ENCODE results near the gene NAA38. TPM values are rescaled to one million over a fixed set of nuclear protein-coding genes. Genes with fewer than 3 reads are reported as not detected.
A peak's percentile ranks its signal among the peaks of the same experiment; 100 is the strongest.

Gene NAA38
- total and polyA plus RNA-seq, 5 donors from 2014 or later = 23.6 to 192 (median 130) TPM

- peak overlapping the region in 2 of 4 donors; percentile 77 to 84 for H3K4me3 Mint-ChIP-seq
- H3K36me3 Mint-ChIP-seq = peaks cover 7% of the 10 kb centered on the region
- H3K4me1 Mint-ChIP-seq = peaks cover 0 to 8% (median 7%) of the 10 kb centered on the region in 4 donors
- ATAC-seq (ENCODE audit: low read depth in 2 of 2) = no peak
- peak overlapping the region; percentile 82 for H3K27ac ChIP-seq (ENCODE audit: insufficient read depth, low read length, poor library complexity, severe bottlenecking)
- peaks cover 12% of the 10 kb centered on the region for H3K36me3 ChIP-seq (ENCODE audit: control insufficient read depth, insufficient read depth, low read length)
- peaks cover 81% of the 10 kb centered on the region for H3K4me1 ChIP-seq (ENCODE audit: control insufficient read depth, insufficient read depth, low read length, poor library complexity, severe bottlenecking)
- H3K9me3 Mint-ChIP-seq = no peaks in the 10 kb centered on the region
- H3K27me3 ChIP-seq (ENCODE audit: control insufficient read depth, insufficient read depth, low read length) = no peaks in the 10 kb centered on the region
- no peaks in the 10 kb centered on the region for H3K9me3 ChIP-seq (ENCODE audit: control insufficient read depth in 2 of 2, low read length in 2 of 2)
- H3K27me3 Mint-ChIP-seq = peaks cover 7% of the 10 kb centered on the region
- peak; percentile 24 to 36 (median 28) for DNase-seq
- H3K4me3 ChIP-seq (ENCODE audit: low read depth, low read length) = no peak overlapping the region
- H3K27ac Mint-ChIP-seq = peak overlapping the region in 1 of 3 donors; percentile 58
These were observed 27.4 kb upstream of the NAA38 start for GRCh38 chr17:7884581-7885366.

- Histone ChIP-seq H3K9me3 (ENCODE audit: control insufficient read depth in 2 of 2, low read length in 2 of 2) (no peaks in the 10 kb centered on the region), H3K36me3 (ENCODE audit: control insufficient read depth, insufficient read depth, low read length) (peaks cover 14% of the 10 kb centered on the region), H3K4me3 (ENCODE audit: low read depth, low read length) (peak overlapping the region; percentile 64), H3K4me1 (ENCODE audit: control insufficient read depth, insufficient read depth, low read length, poor library complexity, severe bottlenecking) (peaks cover 72% of the 10 kb centered on the region), H3K27me3 (ENCODE audit: control insufficient read depth, insufficient read depth, low read length) (no peaks in the 10 kb centered on the region), H3K27ac (ENCODE audit: insufficient read depth, low read length, poor library complexity, severe bottlenecking) (peak overlapping the region; percentile 67)
- peak overlapping the region in 1 of 4 donors; percentile 89 for H3K4me3 Mint-ChIP-seq
- H3K36me3 Mint-ChIP-seq = peaks cover 7% of the 10 kb centered on the region
- H3K27ac Mint-ChIP-seq = peak overlapping the region in 2 of 3 donors; percentile 72 to 86
- no peaks in the 10 kb centered on the region for H3K9me3 Mint-ChIP-seq
- ATAC-seq (ENCODE audit: low read depth in 2 of 2) (no peak), DNase-seq (peak; percentile 41 to 57 (median 46))
- peaks cover 7% of the 10 kb centered on the region for H3K27me3 Mint-ChIP-seq
- peaks cover 0 to 8% (median 7%) of the 10 kb centered on the region in 4 donors for H3K4me1 Mint-ChIP-seq
These were observed 26.5 kb upstream of the NAA38 start for GRCh38 chr17:7883781-7884386.

GRCh38 chr17:7882629-7883028 is 25.3 kb upstream of the NAA38 start:
- Mint-ChIP-seq H3K36me3 (peaks cover 7% of the 10 kb centered on the region), H3K4me1 (peaks cover 0 to 8% (median 7%) of the 10 kb centered on the region in 4 donors), H3K27me3 (peaks cover 7% of the 10 kb centered on the region), H3K9me3 (no peaks in the 10 kb centered on the region), H3K4me3 (no peak overlapping the region), H3K27ac (no peak overlapping the region)
- Histone ChIP-seq H3K27ac (ENCODE audit: insufficient read depth, low read length, poor library complexity, severe bottlenecking) (peak overlapping the region; percentile 67), H3K9me3 (ENCODE audit: control insufficient read depth in 2 of 2, low read length in 2 of 2) (no peaks in the 10 kb centered on the region), H3K27me3 (ENCODE audit: control insufficient read depth, insufficient read depth, low read length) (no peaks in the 10 kb centered on the region), H3K4me3 (ENCODE audit: low read depth, low read length) (peak overlapping the region; percentile 64), H3K36me3 (ENCODE audit: control insufficient read depth, insufficient read depth, low read length) (peaks cover 14% of the 10 kb centered on the region), H3K4me1 (ENCODE audit: control insufficient read depth, insufficient read depth, low read length, poor library complexity, severe bottlenecking) (peaks cover 59% of the 10 kb centered on the region)
- ATAC-seq (ENCODE audit: low read depth in 2 of 2) = no peak
- no peak for DNase-seq

- Histone ChIP-seq H3K9me3 (ENCODE audit: control insufficient read depth in 2 of 2, low read length in 2 of 2) (no peaks in the 10 kb centered on the region), H3K4me3 (ENCODE audit: low read depth, low read length) (peak overlapping the region; percentile 64), H3K36me3 (ENCODE audit: control insufficient read depth, insufficient read depth, low read length) (peaks cover 14% of the 10 kb centered on the region), H3K4me1 (ENCODE audit: control insufficient read depth, insufficient read depth, low read length, poor library complexity, severe bottlenecking) (peaks cover 57% of the 10 kb centered on the region), H3K27me3 (ENCODE audit: control insufficient read depth, insufficient read depth, low read length) (no peaks in the 10 kb centered on the region), H3K27ac (ENCODE audit: insufficient read depth, low read length, poor library complexity, severe bottlenecking) (peak overlapping the region; percentile 67)
- peaks cover 0 to 11% (median 7%) of the 10 kb centered on the region in 4 donors for H3K4me1 Mint-ChIP-seq
- H3K27ac Mint-ChIP-seq = no peak overlapping the region
- no peak overlapping the region for H3K4me3 Mint-ChIP-seq
- DNase-seq = no peak
- H3K9me3 Mint-ChIP-seq = no peaks in the 10 kb centered on the region
- H3K36me3 Mint-ChIP-seq = peaks cover 7% of the 10 kb centered on the region
- ATAC-seq (ENCODE audit: low read depth in 2 of 2) = no peak
- H3K27me3 Mint-ChIP-seq = peaks cover 7% of the 10 kb centered on the region
These were observed 24.7 kb upstream of the NAA38 start for GRCh38 chr17:7882068-7882467.

GRCh38 chr17:7881276-7882054 is 24.1 kb upstream of the NAA38 start:
- ATAC-seq (ENCODE audit: low read depth in 2 of 2) = no peak
- Mint-ChIP-seq H3K9me3 (no peaks in the 10 kb centered on the region), H3K4me3 (no peak overlapping the region), H3K36me3 (peaks cover 4% of the 10 kb centered on the region), H3K27ac (no peak overlapping the region), H3K27me3 (peaks cover 6% of the 10 kb centered on the region), H3K4me1 (peaks cover 4 to 11% (median 8%) of the 10 kb centered on the region in 4 donors)
- Histone ChIP-seq H3K27ac (ENCODE audit: insufficient read depth, low read length, poor library complexity, severe bottlenecking) (peak overlapping the region; percentile 67), H3K27me3 (ENCODE audit: control insufficient read depth, insufficient read depth, low read length) (no peaks in the 10 kb centered on the region), H3K36me3 (ENCODE audit: control insufficient read depth, insufficient read depth, low read length) (peaks cover 14% of the 10 kb centered on the region), H3K4me1 (ENCODE audit: control insufficient read depth, insufficient read depth, low read length, poor library complexity, severe bottlenecking) (peaks cover 51% of the 10 kb centered on the region), H3K9me3 (ENCODE audit: control insufficient read depth in 2 of 2, low read length in 2 of 2) (no peaks in the 10 kb centered on the region), H3K4me3 (ENCODE audit: low read depth, low read length) (peak overlapping the region; percentile 64)
- DNase-seq = no peak

GRCh38 chr17:7880076-7880868 is 22.9 kb upstream of the NAA38 start:
- Mint-ChIP-seq H3K9me3 (no peaks in the 10 kb centered on the region), H3K4me1 (peaks cover 11 to 13% (median 12%) of the 10 kb centered on the region in 4 donors), H3K27me3 (no peaks in the 10 kb centered on the region), H3K27ac (no peak overlapping the region), H3K4me3 (no peak overlapping the region), H3K36me3 (peaks cover 4% of the 10 kb centered on the region)
- Histone ChIP-seq H3K27ac (ENCODE audit: insufficient read depth, low read length, poor library complexity, severe bottlenecking) (peak overlapping the region; percentile 24), H3K4me3 (ENCODE audit: low read depth, low read length) (peak overlapping the region; percentile 44), H3K4me1 (ENCODE audit: control insufficient read depth, insufficient read depth, low read length, poor library complexity, severe bottlenecking) (peaks cover 41% of the 10 kb centered on the region), H3K9me3 (ENCODE audit: control insufficient read depth in 2 of 2, low read length in 2 of 2) (no peaks in the 10 kb centered on the region), H3K27me3 (ENCODE audit: control insufficient read depth, insufficient read depth, low read length) (no peaks in the 10 kb centered on the region), H3K36me3 (ENCODE audit: control insufficient read depth, insufficient read depth, low read length) (peaks cover 18% of the 10 kb centered on the region)
- no peak for DNase-seq
- no peak for ATAC-seq (ENCODE audit: low read depth in 2 of 2)

- H3K4me1 Mint-ChIP-seq = peaks cover 11 to 21% (median 15%) of the 10 kb centered on the region in 4 donors
- Histone ChIP-seq H3K27ac (ENCODE audit: insufficient read depth, low read length, poor library complexity, severe bottlenecking) (no peak overlapping the region), H3K9me3 (ENCODE audit: control insufficient read depth in 2 of 2, low read length in 2 of 2) (no peaks in the 10 kb centered on the region), H3K36me3 (ENCODE audit: control insufficient read depth, insufficient read depth, low read length) (peaks cover 20% of the 10 kb centered on the region), H3K4me3 (ENCODE audit: low read depth, low read length) (no peak overlapping the region), H3K27me3 (ENCODE audit: control insufficient read depth, insufficient read depth, low read length) (no peaks in the 10 kb centered on the region), H3K4me1 (ENCODE audit: control insufficient read depth, insufficient read depth, low read length, poor library complexity, severe bottlenecking) (peaks cover 33% of the 10 kb centered on the region)
- no peak for ATAC-seq (ENCODE audit: low read depth in 2 of 2)
- H3K36me3 Mint-ChIP-seq = peaks cover 7% of the 10 kb centered on the region
- no peak for DNase-seq
- H3K4me3 Mint-ChIP-seq = no peak overlapping the region
- H3K27ac Mint-ChIP-seq = no peak overlapping the region
- H3K27me3 Mint-ChIP-seq = no peaks in the 10 kb centered on the region
- H3K9me3 Mint-ChIP-seq = no peaks in the 10 kb centered on the region
These were observed 20.9 kb upstream of the NAA38 start for GRCh38 chr17:7878234-7878633.

Data from CD4-positive, CD25-positive, alpha-beta regulatory T cell (primary cell).